Gastrocnemius medialis (tissue), 4 donors: ENCODE data around the gene RTEL1.

Experiments used
- CTCF ChIP-seq, 5 experiments: fragments of 450-650 bp in 3 of 5; fragments of 200-600 bp in 2 of 5; sonication (generic) in 2 of 5; IDR thresholded peaks in 4 of 5; conservative IDR thresholded peaks in 1 of 5; 1 replicate in 4 of 5; 2 replicates in 1 of 5; pipeline ENCODE4 v1.5.1; 2016 to 2019; ENCODE audit warnings: antibody characterized with exemption in 5 of 5, mild to moderate bottlenecking in 3 of 5, moderate library complexity in 3 of 5
- POLR2A ChIP-seq, 2 donors: fragments of 450-650 bp; IDR thresholded peaks; one replicate each; pipeline ENCODE4 v1.6.1; 2017; ENCODE audit warnings: antibody characterized with exemption in 2 of 2, mild to moderate bottlenecking in 2 of 2, moderate library complexity in 2 of 2

GRCh38 chr20:63732118-63733095 lies 74.3 kb downstream of the RTEL1 start:
- TF ChIP-seq CTCF (IDR thresholded peaks at IDR 0.05 in 4 of 5, conservative IDR thresholded peaks at IDR 0.05 in 1 of 5) (no peak), POLR2A (IDR thresholded peaks at IDR 0.05) (no peak)
